ENCODE measurements around the gene NANS.
"Not testable (repeated sequence)": the region's sequence is repeated elsewhere in the genome, so short reads cannot be mapped to it uniquely, and the experiment has no call there.

The NANS gene

DNA sequence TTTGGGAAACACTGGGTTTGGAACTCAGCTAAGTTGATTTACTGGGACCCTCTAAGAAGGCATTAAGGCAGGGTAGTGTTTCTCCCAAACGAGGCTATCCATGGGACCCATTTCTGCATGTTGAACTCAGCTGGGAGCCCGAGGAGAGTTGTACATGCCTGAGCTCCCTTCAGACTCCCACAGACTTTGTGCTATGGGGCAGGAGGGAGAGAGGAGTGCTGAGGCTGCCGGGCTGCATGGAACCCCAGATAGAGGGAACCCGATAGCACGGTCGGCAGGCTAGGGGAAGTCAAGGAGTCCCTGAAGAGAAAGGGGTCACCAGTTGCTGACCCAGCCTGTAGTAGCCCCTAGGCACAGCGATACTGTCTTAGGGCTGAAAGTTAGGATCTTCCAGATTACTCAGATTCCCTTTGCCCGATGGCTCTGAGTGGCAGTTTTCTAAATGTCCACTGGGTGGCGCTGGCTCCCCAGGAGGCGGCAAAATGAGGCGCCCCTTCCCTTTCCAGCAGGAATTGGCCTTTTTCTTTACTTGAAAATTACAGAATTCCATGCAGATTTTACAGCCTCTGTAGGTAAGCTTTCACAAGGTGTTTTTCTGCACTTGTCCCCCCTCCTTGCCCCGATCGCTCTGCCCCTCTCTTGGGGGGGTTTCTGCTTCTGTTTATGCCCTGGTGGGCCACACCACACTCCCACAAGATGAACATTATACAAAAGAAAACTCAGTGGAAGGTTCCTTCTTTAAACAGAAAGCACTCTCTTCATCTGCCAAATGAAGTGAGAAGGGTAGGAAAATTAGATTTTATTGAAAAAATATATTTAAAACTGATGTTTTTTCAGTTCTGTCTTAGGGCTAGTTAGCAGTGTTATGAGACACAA, 17.8 kb downstream of the NANS start:
- DNase-seq = peak; percentile 57

- no peak for DNase-seq
Measured at GRCh38 chr9:98075332-98075805, 18.8 kb downstream of the NANS start.

DNA sequence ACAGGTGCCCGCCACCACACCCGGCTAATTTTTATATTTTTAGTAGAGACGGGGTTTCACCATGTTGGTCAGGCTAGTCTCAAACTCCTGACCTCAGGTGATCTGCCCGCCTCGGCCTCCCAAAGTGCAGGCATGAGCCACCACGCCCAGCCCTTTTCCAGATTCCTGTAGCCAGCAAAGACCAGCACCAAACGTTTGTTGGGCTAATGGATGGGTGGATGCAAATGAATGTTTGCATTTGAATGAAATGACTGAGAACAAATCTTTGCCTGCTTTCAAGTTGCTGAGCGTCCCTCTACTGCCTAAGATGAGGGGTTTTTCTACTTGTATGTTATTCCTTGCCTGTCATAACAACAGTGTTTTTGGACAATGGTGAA, 20.0 kb downstream of the NANS start:
- DNase-seq = not testable (repeated sequence)

DNA sequence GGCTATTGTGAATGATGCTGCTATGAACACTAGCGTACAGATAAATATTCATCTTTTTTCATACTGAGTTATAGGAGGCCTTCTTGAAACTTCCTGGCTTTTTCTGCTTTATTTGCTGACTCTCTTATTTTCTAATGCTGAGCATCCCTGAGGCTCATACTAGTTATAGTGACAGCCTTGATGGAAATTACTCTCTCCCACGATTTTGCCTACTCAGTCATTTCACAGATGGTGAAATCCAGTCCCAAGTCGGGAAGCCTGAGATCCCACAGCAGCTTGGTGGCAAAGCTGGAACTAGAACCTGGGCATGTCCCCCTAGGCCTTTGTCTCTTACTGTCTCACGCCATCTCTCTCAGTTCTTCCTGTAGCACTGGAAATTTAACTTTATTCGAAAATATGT, 22.4 kb downstream of the NANS start:
- no peak for DNase-seq

DNA sequence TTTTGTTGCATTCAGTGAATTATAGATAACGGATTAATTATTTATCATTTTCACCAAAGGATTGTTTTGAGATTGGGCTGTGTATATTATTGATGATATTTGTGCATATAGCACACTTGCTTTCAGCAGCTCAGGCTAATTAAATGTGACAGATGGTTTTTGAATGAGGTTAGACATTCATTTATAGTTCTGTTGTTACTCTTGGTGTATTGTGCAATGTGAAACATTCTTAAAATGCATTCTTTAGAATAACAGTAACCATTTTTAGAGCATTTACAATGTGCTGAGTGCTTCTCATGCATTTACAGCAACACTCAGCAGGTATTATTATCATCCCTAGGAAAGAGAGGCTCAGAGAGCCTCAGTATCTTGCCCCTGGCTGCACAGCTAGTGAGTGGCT, 23.8 kb downstream of the NANS start:
- no peak for DNase-seq

- DNase-seq = no peak
Measured at GRCh38 chr9:98080780-98081179, 24.2 kb downstream of the NANS start.

DNA sequence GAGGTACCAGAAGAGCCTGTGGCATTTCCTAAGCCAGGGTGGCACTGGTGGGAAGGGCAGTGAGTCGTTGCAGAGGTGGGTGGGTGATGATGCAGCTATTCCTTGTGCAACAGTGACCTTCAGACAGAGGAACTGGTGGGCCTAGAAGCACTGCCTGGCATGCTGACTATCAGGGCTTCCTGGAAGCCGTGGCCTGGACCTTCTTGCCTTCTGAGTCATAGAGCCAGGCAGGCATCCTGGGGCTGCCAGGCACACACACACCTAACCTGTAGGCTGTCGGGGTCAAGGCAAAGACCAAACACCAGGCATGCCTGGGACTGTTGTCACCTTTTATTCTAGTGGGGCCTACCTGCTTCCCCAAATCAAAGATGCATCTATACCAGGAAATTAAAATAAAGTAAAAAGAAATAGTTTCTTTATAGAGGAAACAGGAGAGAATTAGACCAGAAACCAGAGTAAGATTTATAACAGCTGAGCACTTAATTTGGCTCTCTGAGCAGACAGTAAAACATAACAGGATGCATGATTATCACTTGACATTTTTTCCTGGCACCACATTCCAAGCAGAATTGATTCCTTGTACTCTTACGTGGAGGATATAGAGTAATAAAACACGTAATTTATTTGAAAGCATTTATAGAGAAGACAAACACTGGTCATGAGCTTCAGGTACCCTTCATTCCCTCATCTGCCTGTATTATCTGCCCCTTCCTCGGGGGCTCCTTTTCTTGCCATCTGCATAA, 25.1 kb downstream of the NANS start:
- no peak for DNase-seq

GRCh38 chr9:98083061-98083501, 26.5 kb downstream of the NANS start:
- DNase-seq = no peak

- no peak for DNase-seq
Measured at GRCh38 chr9:98083566-98084183, 27.1 kb downstream of the NANS start.

- DNase-seq = no peak
Measured at GRCh38 chr9:98084396-98084795, 27.9 kb downstream of the NANS start.

DNA sequence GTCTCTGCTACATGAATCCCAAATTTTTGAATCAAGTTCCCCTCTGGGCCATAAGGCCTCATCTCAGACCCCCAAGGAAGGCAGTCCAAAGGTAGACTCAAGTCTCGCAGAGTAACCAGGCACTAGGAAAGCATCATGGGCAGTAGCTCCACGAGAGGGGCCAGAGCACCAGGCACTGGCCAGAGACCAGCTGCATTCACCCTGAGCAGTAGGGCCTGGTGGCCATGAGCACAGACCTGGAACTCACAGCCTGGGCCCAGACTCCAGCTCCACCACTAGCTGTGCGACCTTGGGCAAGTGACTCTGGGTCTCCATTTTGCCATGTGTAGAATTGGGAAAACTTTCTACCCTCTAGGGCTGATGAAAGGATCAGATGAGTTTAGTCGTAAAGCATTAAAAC, 28.5 kb downstream of the NANS start:
- no peak for DNase-seq

DNA sequence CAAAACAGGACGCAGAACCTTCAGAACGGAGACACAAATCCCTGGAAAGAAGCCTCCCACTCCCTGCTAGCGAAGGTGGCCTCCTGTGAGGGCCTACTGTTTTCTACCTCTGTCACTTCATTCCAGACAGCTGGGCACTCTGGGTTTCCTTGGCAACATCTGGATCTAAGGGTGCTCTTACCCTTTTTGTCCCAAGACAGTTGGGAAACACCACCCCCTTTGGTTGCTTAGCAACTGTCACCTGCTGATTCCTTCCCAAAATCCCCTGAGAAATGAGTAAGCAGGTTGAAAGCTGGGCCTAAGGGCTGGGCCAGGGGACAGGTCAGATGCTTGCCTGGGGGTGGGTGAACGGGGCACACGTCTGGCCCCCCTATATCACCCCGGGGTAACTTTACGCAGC, 29.4 kb downstream of the NANS start:
- no peak for DNase-seq

DNA sequence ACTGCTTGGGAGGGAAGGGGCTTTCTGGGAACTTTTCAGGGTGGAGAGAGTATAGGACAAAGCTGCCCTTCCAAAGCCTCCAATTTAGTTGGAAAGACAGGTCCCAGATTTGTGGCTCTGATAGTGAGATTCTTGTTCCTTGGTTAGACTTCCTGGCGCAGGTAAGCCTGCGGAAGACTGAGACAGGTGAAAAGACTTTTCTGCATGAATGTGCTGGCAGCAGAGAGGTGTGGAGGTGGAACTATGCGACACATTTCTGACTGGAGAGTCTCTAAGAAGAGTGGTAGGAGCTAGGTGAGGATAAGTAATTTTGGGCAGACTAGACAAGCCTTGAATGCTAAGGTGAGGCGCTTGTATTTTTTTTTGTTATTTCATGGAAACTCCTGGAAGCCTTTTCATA, 29.9 kb downstream of the NANS start:
- no peak for DNase-seq

DNA sequence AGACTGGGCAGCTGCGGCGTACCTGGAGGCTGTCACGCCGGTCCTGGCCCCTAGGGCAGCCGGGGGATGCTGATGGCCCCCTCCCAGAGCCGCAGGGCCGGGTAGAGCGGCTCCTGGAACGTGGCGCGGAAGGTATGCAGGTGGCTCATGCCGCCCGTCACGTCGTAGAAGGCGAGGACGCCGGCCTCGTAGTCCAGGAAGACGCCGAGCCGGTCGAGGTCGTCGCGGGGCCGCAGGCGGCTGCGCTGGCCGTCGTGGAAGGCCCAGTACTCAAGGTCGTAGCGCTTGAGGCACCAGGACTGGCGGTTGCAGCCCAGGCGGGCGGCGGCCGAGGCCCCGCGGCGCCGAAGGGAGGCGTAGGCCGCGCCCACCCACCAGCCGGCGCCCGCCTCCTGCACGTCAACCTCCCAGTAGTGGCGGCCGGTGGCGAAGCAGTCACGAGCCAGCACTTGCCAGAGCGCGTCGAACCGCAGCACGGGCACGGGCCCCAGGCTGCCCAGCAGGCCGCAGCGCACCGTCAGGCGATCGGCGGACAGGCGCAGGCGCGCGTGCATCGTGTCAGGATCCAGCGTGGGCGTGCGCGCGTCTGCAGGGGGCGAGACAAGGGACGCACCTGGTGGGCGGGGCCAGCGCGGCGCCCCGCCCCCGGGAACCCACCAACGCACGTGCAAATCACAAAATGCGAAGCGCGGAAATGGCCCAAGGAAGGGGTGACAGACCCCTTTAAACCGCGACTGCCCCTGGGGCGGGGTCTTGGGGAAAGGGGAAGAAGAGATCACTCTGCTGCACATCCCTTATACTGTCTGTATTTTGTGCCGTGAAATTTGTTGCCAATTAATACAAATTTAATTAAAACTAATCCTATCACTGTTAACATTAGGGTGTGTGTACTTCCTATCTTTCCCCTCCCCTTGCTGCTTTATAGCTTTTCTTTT, 31.2 kb downstream of the NANS start:
- DNase-seq = peak; percentile 84

- not testable (repeated sequence) for DNase-seq
Measured at GRCh38 chr9:98090674-98091073, 34.1 kb downstream of the NANS start.

- DNase-seq = no peak
Measured at GRCh38 chr9:98091735-98092612, 35.4 kb downstream of the NANS start.

DNA sequence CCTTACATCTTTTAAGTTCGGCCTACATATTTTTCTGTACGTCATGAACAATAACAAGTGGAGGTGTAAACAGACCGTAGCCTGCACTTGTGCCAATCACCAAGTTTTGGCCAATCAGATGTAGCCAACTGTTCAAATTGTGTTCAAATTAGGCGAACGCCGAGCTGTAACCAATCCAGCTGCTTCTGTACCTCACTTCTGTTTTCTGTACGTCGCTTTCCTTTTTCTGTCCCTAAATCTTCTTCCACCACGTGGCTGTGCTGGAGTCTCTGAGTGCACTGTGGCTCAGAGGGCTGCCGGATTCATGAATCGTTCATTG, 36.0 kb downstream of the NANS start:
- no peak for DNase-seq

DNA sequence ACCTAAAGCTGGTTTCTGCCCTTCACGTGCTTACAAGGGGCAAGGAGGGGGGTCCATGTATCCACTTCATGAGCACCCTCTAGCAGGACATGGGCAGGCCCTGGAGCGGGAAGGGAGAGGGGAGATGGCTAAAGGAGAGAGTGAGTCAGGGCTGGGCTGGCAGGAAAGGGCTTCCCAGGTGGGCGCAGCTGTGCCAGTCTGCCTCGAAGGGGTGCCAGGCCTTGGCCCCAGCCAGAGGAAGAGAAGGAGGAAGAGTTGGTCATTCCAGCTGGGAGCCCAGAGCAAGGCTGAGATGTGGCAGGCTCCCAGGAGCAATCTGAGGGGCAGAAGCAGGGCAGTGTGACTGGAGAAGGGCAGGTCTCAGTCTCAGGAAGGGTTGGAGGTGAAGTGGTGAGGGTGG, 37.8 kb downstream of the NANS start:
- DNase-seq = no peak

GRCh38 chr9:98094851-98095250, 38.3 kb downstream of the NANS start:
- no peak for DNase-seq

DNA sequence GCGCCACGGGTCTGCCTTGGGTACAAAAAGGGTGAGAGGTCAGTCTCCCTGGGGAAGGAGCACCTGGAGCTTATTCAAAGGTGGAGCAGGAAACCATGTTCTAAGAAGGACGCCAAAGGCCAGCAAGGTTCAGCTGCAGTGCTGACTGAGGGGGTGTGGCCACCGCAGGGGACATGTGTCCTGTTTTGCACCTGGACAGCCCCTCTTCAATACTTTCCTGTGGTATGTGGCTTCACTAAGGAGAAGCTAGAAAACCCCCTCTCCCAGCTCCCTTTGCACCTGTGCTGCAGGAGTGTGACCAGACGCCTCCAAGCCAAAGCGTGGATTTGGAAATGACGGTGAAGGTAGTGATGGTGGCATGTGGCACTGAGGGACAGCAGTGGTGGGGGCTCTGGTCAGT, 38.9 kb downstream of the NANS start:
- no peak for DNase-seq

DNA sequence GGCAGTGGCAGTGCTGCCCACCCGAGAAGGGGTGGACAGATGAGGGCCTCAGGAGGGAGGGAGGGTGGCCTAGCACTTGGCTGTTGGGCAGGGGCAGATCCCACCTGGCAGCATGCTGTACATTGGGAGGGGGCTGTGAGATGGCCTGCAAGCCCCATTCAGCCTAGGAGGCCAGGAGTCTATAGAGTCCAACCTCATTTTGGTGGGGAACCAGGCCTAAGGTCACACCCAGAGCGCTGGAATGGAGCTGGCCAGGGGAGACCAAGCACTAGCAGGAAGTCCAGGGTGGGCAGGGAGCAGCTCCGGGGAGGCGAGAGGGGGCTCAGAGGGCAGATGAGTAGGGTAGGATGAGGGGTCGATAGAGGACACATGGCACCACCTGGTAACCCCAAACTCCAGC, 39.6 kb downstream of the NANS start:
- no peak for DNase-seq
